ENCODE measurements around the gene SPRYD3.
"Not testable (repeated sequence)": the region's sequence is repeated elsewhere in the genome, so short reads cannot be mapped to it uniquely, and the experiment has no call there.

Gene SPRYD3

GRCh38 chr12:53101931-53102781, 23.0 kb upstream of the SPRYD3 start:
- DNase-seq (ENCODE audit: low read depth in 2 of 2): no peak

- DNase-seq (ENCODE audit: low read depth in 2 of 2): no peak
These were observed 22.1 kb upstream of the SPRYD3 start for GRCh38 chr12:53101266-53101665.

GRCh38 chr12:53100466-53101151, 21.4 kb upstream of the SPRYD3 start:
- no peak for DNase-seq (ENCODE audit: low read depth in 2 of 2)

- peak; percentile 76 to 82 for DNase-seq (ENCODE audit: low read depth in 2 of 2)
These were observed 20.1 kb upstream of the SPRYD3 start for GRCh38 chr12:53099071-53099882.

GRCh38 chr12:53098354-53098981, 19.3 kb upstream of the SPRYD3 start:
- peak in 1 of 2 donors; percentile 37 for DNase-seq (ENCODE audit: low read depth in 2 of 2)

- DNase-seq (ENCODE audit: low read depth in 2 of 2): peak; percentile 61
These were observed 18.6 kb upstream of the SPRYD3 start, which contains the start of gene IGFBP6 for GRCh38 chr12:53097564-53098353. IGFBP6 (plus strand) TSS chr12:53097667; CDS start chr12:53097718, 51 bp downstream.

- DNase-seq (ENCODE audit: low read depth in 2 of 2): no peak
These were observed 18.0 kb upstream of the SPRYD3 start for GRCh38 chr12:53097207-53097563.

GRCh38 chr12:53096759-53097158, 17.6 kb upstream of the SPRYD3 start:
- DNase-seq (ENCODE audit: low read depth in 2 of 2): no peak

GRCh38 chr12:53096089-53096741, 17.0 kb upstream of the SPRYD3 start:
- DNase-seq (ENCODE audit: low read depth in 2 of 2): no peak

GRCh38 chr12:53095596-53095895, 16.4 kb upstream of the SPRYD3 start:
- DNase-seq (ENCODE audit: low read depth in 2 of 2): not testable (repeated sequence)

GRCh38 chr12:53094796-53095595, 15.8 kb upstream of the SPRYD3 start:
- not testable (repeated sequence) for DNase-seq (ENCODE audit: low read depth in 2 of 2)

- DNase-seq (ENCODE audit: low read depth in 2 of 2): no peak
These were observed 15.2 kb upstream of the SPRYD3 start for GRCh38 chr12:53094394-53094787.

GRCh38 chr12:53093777-53094393, 14.7 kb upstream of the SPRYD3 start:
- DNase-seq (ENCODE audit: low read depth in 2 of 2): no peak

- DNase-seq (ENCODE audit: low read depth in 2 of 2): no peak
These were observed 12.6 kb upstream of the SPRYD3 start for GRCh38 chr12:53091756-53092155.

- DNase-seq (ENCODE audit: low read depth in 2 of 2): no peak
These were observed 11.4 kb upstream of the SPRYD3 start for GRCh38 chr12:53090554-53090953.

GRCh38 chr12:53090105-53090504, 10.9 kb upstream of the SPRYD3 start:
- no peak for DNase-seq (ENCODE audit: low read depth in 2 of 2)

GRCh38 chr12:53086361-53086760, 7.2 kb upstream of the SPRYD3 start:
- DNase-seq (ENCODE audit: low read depth in 2 of 2): no peak

- DNase-seq (ENCODE audit: low read depth in 2 of 2): no peak
These were observed 3.5 kb upstream of the SPRYD3 start for GRCh38 chr12:53082637-53083175.
